B cell (primary cell): ENCODE data around the gene RAB22A. TPM values are rescaled to one million over a fixed set of nuclear protein-coding genes. Genes with fewer than 3 reads are reported as not detected.

ENCODE experiments used
- ATAC-seq: fragments of 200-7000 bp; cut with Tn5 transposase; one replicate; pipeline ENCODE4 v1.10.0; 2021; ENCODE audit warnings: low read depth, mild to moderate bottlenecking, moderate number of reproducible peaks, moderate library complexity
- CTCF ChIA-PET: fragments of 350-600 bp; sonication (Branson Sonifier 250); formaldehyde crosslinking; loops from one replicate; lab custom pipeline; 2021; ENCODE audit warnings: antibody characterized with exemption, inconsistent platforms; lab: Charles Lee
- POLR2A ChIA-PET: fragments of 350-600 bp; sonication (Branson Sonifier 250); formaldehyde crosslinking; loops from one replicate; lab custom pipeline; 2021; ENCODE audit warnings: antibody characterized with exemption; lab: Charles Lee
- DNase-seq: peaks from one replicate; pipeline ENCODE4 v3.0.0; 2013
- H2AFZ ChIP-seq: 2 replicates; pipeline ENCODE4 v1.6.1; 2012; ENCODE audit warnings: mild to moderate bottlenecking, low read depth, low read length; ENCODE audit not compliant: insufficient read depth, poor library complexity, severe bottlenecking
- H3K27ac ChIP-seq, 2 donors: 1 replicate in 1 of 2; 2 replicates in 1 of 2; pipeline ENCODE4 v1.5.1; 2012 to 2013; ENCODE audit warnings: low read length in 2 of 2, mild to moderate bottlenecking in 2 of 2, moderate library complexity in 1 of 2
- H3K27me3 ChIP-seq, 4 experiments: fragments of 200-600 bp in 1 of 4; sonication (generic) in 1 of 4; replicated peaks in 1 of 4; 1 replicate in 2 of 4; 2 replicates in 2 of 4; pipeline versions ENCODE4 v1.6.1 to v1.7.0; 2013 to 2016; ENCODE audit warnings: low read length in 3 of 4, mild to moderate bottlenecking in 2 of 4, mixed read lengths in 1 of 4, moderate library complexity in 1 of 4; ENCODE audit not compliant: insufficient read depth in 4 of 4, control insufficient read depth in 3 of 4; ENCODE audit errors: control extremely low read depth in 1 of 4
- H3K36me3 ChIP-seq, 2 experiments: replicated peaks in 1 of 2; 1 replicate in 1 of 2; 2 replicates in 1 of 2; pipeline versions ENCODE4 v1.6.1 to v1.7.1; 2013; ENCODE audit warnings: low read length in 1 of 2; ENCODE audit not compliant: insufficient read depth in 2 of 2, control insufficient read depth in 1 of 2; ENCODE audit errors: control extremely low read depth in 1 of 2, extremely low read depth in 1 of 2
- H3K4me1 ChIP-seq, 2 donors: fragments of 200-600 bp in 1 of 2; sonication (generic) in 1 of 2; 1 replicate in 1 of 2; 2 replicates in 1 of 2; pipeline versions ENCODE4 v1.5.1 to v1.6.1; 2013 to 2017; ENCODE audit warnings: low read length in 2 of 2; ENCODE audit not compliant: control insufficient read depth in 2 of 2, insufficient read depth in 2 of 2
- H3K4me2 ChIP-seq: replicated peaks from 2 replicates; pipeline ENCODE3; 2012; ENCODE audit warnings: mild to moderate bottlenecking, low read depth, low read length; ENCODE audit not compliant: poor library complexity, severe bottlenecking
- H3K4me3 ChIP-seq, 5 experiments: fragments of 200-600 bp in 1 of 5; sonication (generic) in 1 of 5; 1 replicate in 3 of 5; 2 replicates in 2 of 5; pipeline versions ENCODE4 v1.5.1 to v1.7.0; 2011 to 2016; ENCODE audit warnings: low read length in 4 of 5, mild to moderate bottlenecking in 4 of 5, low read depth in 2 of 5, control low read depth in 1 of 5, moderate library complexity in 1 of 5; ENCODE audit not compliant: insufficient read depth in 1 of 5; ENCODE audit errors: control extremely low read depth in 1 of 5, extremely low read depth in 1 of 5
- H3K79me2 ChIP-seq: fragments of 200-600 bp; sonication (generic); one replicate; pipeline ENCODE4 v1.6.0; 2016; ENCODE audit warnings: low read length; ENCODE audit not compliant: control insufficient read depth, insufficient read depth
- H3K9ac ChIP-seq: fragments of 200-600 bp; sonication (generic); 2 replicates; pipeline ENCODE4 v1.6.1; 2017; ENCODE audit warnings: mild to moderate bottlenecking, low read length, moderate library complexity
- H3K9me3 ChIP-seq, 3 donors: one replicate each; pipeline versions ENCODE4 v1.6.1 to v1.7.1; 2013; ENCODE audit warnings: low read length in 2 of 3; ENCODE audit not compliant: control insufficient read depth in 2 of 3, insufficient read depth in 1 of 3; ENCODE audit errors: control extremely low read depth in 1 of 3
- H4K20me1 ChIP-seq: 2 replicates; pipeline ENCODE4 v1.6.0; 2012; ENCODE audit warnings: mild to moderate bottlenecking, low read length; ENCODE audit not compliant: insufficient read depth, control insufficient read depth, poor library complexity, severe bottlenecking
- H3K27ac Mint-ChIP-seq: one replicate; pipeline ENCODE4 v1.8.0; 2021; ENCODE audit warnings: mixed read lengths
- H3K27me3 Mint-ChIP-seq: one replicate; pipeline ENCODE4 v1.8.0; 2021; ENCODE audit warnings: mixed read lengths
- H3K4me1 Mint-ChIP-seq: one replicate; pipeline ENCODE4 v1.8.0; 2021; ENCODE audit warnings: mixed read lengths
- H3K4me3 Mint-ChIP-seq: one replicate; pipeline ENCODE4 v1.8.0; 2021; ENCODE audit warnings: mixed read lengths
- H3K9me3 Mint-ChIP-seq: one replicate; pipeline ENCODE4 v1.8.0; 2022; ENCODE audit warnings: mixed read lengths; ENCODE audit not compliant: insufficient read depth
- CTCF ChIP-seq: fragments of 200-600 bp; IDR thresholded peaks from one replicate; pipeline ENCODE4 v1.8.0; 2022; ENCODE audit warnings: antibody characterized with exemption, mild to moderate bottlenecking
- EZH2 ChIP-seq: IDR thresholded peaks from 2 replicates; pipeline ENCODE4 v1.6.1; 2012; ENCODE audit warnings: borderline replicate concordance, low read depth, mild to moderate bottlenecking, moderate library complexity, low read length; ENCODE audit not compliant: insufficient read depth, poor library complexity, severe bottlenecking
- whole genome bisulfite sequencing: methylation state at CpG from one replicate; pipeline ENCODE4 v1.1.5; 2013; ENCODE audit warnings: missing lambda C conversion rate; ENCODE audit not compliant: insufficient coverage; 5-methylcytosine and 5-hydroxymethylcytosine counted together
- intact Hi-C: fragments of 100-400 bp; cut with micrococcal nuclease; formaldehyde crosslinking; loops from one replicate; pipeline ENCODE4 v1.10.0; 2022
- polyA plus RNA-seq: library from polyadenylated mRNA; depleted of rRNA; stranded (reverse); fragments of >200 nt; gene quantifications from 2 replicates; pipeline ENCODE4 v1.2.3, GENCODE V29; 2012
- total RNA-seq, 2 donors: library from RNA; stranded (reverse); fragments of 120-200 nt in 1 of 2; gene quantifications; 1 replicate in 1 of 2; 2 replicates in 1 of 2; pipeline versions ENCODE4 v1.2.3 to v1.2.4, GENCODE V29; 2013 to 2022

Gene RAB22A
- total and polyA plus RNA-seq, 2 donors (not counting 1 experiment from before 2014, with no cell fraction given), result 7.5 to 21.1 TPM

- H3K27me3 ChIP-seq, result no peaks in the 10 kb centered on the region
- Mint-ChIP-seq H3K9me3 (no peaks in the 10 kb centered on the region), H3K4me1 (peaks cover 70% of the 10 kb centered on the region), H3K4me3 (no peak overlapping the region), H3K27ac (no peak overlapping the region), H3K27me3 (no peaks in the 10 kb centered on the region)
- no peak overlapping the region for H3K9ac ChIP-seq
- H3K36me3 ChIP-seq, result peaks cover 0 to 6% of the 10 kb centered on the region in 2 experiments
- ChIA-PET POLR2A (no interaction called here), CTCF (no interaction called here)
- no peak overlapping the region for H3K4me2 ChIP-seq
- no peak for ATAC-seq
- peaks cover 22 to 33% of the 10 kb centered on the region in 2 donors for H3K4me1 ChIP-seq
- no peak for TF ChIP-seq CTCF
- TF ChIP-seq EZH2, result no peak
- peaks cover 74% of the 10 kb centered on the region for H4K20me1 ChIP-seq
- no peak for DNase-seq
- H3K9me3 ChIP-seq, result no peaks in the 10 kb centered on the region
- H2AFZ ChIP-seq, result no peak overlapping the region
- intact Hi-C loops, result no loop called here
- no peak overlapping the region for H3K27ac ChIP-seq
- no CpG with 5 or more reads among the region's 4 CpGs for WGBS
- no peak overlapping the region for H3K4me3 ChIP-seq
- H3K79me2 ChIP-seq, result peaks cover 100% of the 10 kb centered on the region
Measured at GRCh38 chr20:58394801-58395200, 85.3 kb downstream of the RAB22A start.

GRCh38 chr20:58395604-58396003, 86.1 kb downstream of the RAB22A start:
- Histone ChIP-seq H3K27ac (no peak overlapping the region), H3K4me2 (no peak overlapping the region), H3K4me3 (no peak overlapping the region), H2AFZ (no peak overlapping the region), H4K20me1 (peaks cover 74% of the 10 kb centered on the region), H3K79me2 (peaks cover 100% of the 10 kb centered on the region), H3K27me3 (no peaks in the 10 kb centered on the region), H3K4me1 (peaks cover 15 to 30% of the 10 kb centered on the region in 2 donors), H3K36me3 (peaks cover 0 to 6% of the 10 kb centered on the region in 2 experiments), H3K9ac (no peak overlapping the region), H3K9me3 (no peaks in the 10 kb centered on the region)
- TF ChIP-seq EZH2 (no peak), CTCF (no peak)
- H3K9me3 Mint-ChIP-seq, result no peaks in the 10 kb centered on the region
- ChIA-PET CTCF (no interaction called here), POLR2A (no interaction called here)
- no peak for DNase-seq
- WGBS, result 92% methylated on average over 2 of the region's 3 CpGs
- no peak overlapping the region for H3K27ac Mint-ChIP-seq
- ATAC-seq, result no peak
- no peak overlapping the region for H3K4me3 Mint-ChIP-seq
- H3K4me1 Mint-ChIP-seq, result peaks cover 69% of the 10 kb centered on the region
- no peaks in the 10 kb centered on the region for H3K27me3 Mint-ChIP-seq
- intact Hi-C loops, result no loop called here
